Activated CD8-positive, alpha-beta T cell treated with anti-CD3 and anti-CD28 coated beads, Interleukin-2, amount 10 ng/mL, durations not matched to agents 7 days and 5 days (primary cell): ENCODE data around the gene EXOC6B. TPM values are rescaled to one million over a fixed set of nuclear protein-coding genes. Genes with fewer than 3 reads are reported as not detected.

Experiments
- ATAC-seq: fragments of 150-1000 bp; cut with Tn5 transposase; one replicate; pipeline ENCODE4 v1.10.0; 2021; ENCODE audit warnings: moderate library complexity
- CTCF ChIA-PET: fragments of 350-600 bp; sonication (Branson Sonifier 250); formaldehyde crosslinking; loops from one replicate; lab custom pipeline; 2021; ENCODE audit warnings: antibody characterized with exemption; lab: Charles Lee
- POLR2A ChIA-PET: fragments of 350-600 bp; sonication (Branson Sonifier 250); formaldehyde crosslinking; loops from one replicate; lab custom pipeline; 2021; ENCODE audit warnings: antibody characterized with exemption; lab: Charles Lee
- DNase-seq: peaks from one replicate; pipeline ENCODE4 v3.0.0-alpha.2; 2020
- H3K27ac Mint-ChIP-seq: one replicate; pipeline ENCODE4 v1.8.0; 2021; ENCODE audit warnings: mild to moderate bottlenecking, mixed read lengths
- H3K27me3 Mint-ChIP-seq: one replicate; pipeline ENCODE4 v1.8.0; 2021; ENCODE audit warnings: low read depth, mixed read lengths
- H3K36me3 Mint-ChIP-seq: one replicate; pipeline ENCODE4 v1.8.0; 2021; ENCODE audit warnings: low read depth, mixed read lengths
- H3K4me1 Mint-ChIP-seq: one replicate; pipeline ENCODE4 v1.8.0; 2021; ENCODE audit warnings: low read depth, mixed read lengths
- H3K4me3 Mint-ChIP-seq: one replicate; pipeline ENCODE4 v1.8.0; 2021; ENCODE audit warnings: mild to moderate bottlenecking, mixed read lengths
- H3K9me3 Mint-ChIP-seq: one replicate; pipeline ENCODE4 v1.8.0; 2022; ENCODE audit warnings: mixed read lengths; ENCODE audit not compliant: insufficient read depth
- total RNA-seq, 2 experiments: library from RNA; stranded (reverse); gene quantifications; one replicate each; pipeline ENCODE4 v1.2.3, GENCODE V29; 2021

EXOC6B gene
- total RNA-seq, 2 experiments from 2014 or later: 17.8 to 18.8 TPM

DNA sequence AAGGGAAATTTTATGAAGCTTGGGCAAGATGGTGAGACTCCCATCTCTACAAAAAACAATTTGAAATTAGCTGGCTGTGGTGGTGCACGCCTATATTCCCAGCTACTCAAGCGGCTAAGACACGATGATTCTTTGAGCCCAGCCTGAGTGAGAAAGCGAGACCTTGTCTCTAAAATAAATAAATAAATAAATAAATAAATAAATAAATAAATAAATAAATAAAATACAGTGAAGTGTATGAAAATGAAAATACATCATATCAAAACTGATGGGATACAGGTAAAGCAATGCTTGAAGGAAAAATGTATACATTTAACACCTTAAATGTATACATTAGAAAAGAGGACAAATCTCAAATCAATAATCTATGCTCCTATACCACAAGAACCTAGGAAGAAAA lies 15.7 kb downstream of the EXOC6B start:
- DNase-seq (no peak), ATAC-seq (no peak)
- Mint-ChIP-seq H3K27me3 (no peaks in the 10 kb centered on the region), H3K36me3 (peaks cover 19% of the 10 kb centered on the region), H3K9me3 (peaks cover 11% of the 10 kb centered on the region), H3K4me1 (peaks cover 6% of the 10 kb centered on the region), H3K27ac (no peak overlapping the region), H3K4me3 (no peak overlapping the region)
- POLR2A ChIA-PET: no interaction called here
- CTCF ChIA-PET: no interaction called here

DNA sequence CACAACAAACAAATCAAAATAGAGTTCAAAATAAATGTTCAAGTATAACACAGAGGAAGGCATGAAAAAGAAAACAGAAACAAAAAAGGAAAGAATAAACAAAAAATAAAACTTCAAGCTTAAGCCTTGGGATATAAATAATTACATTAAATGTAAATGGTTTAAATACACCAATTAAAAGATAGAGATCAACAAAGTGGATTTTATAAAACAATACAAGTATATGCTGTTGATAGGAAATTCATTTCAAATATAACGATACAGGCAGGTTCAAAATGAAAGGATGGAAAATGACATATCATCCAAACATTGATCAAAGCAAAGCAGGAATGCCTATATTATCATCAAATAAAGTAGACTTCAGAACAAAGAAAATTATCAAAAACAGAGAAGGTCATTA lies 16.7 kb downstream of the EXOC6B start:
- Mint-ChIP-seq H3K4me3 (no peak overlapping the region), H3K4me1 (peaks cover 6% of the 10 kb centered on the region), H3K27me3 (no peaks in the 10 kb centered on the region), H3K27ac (no peak overlapping the region), H3K36me3 (peaks cover 19% of the 10 kb centered on the region), H3K9me3 (peaks cover 11% of the 10 kb centered on the region)
- ChIA-PET POLR2A (no interaction called here), CTCF (no interaction called here)
- ATAC-seq: no peak
- DNase-seq: no peak

DNA sequence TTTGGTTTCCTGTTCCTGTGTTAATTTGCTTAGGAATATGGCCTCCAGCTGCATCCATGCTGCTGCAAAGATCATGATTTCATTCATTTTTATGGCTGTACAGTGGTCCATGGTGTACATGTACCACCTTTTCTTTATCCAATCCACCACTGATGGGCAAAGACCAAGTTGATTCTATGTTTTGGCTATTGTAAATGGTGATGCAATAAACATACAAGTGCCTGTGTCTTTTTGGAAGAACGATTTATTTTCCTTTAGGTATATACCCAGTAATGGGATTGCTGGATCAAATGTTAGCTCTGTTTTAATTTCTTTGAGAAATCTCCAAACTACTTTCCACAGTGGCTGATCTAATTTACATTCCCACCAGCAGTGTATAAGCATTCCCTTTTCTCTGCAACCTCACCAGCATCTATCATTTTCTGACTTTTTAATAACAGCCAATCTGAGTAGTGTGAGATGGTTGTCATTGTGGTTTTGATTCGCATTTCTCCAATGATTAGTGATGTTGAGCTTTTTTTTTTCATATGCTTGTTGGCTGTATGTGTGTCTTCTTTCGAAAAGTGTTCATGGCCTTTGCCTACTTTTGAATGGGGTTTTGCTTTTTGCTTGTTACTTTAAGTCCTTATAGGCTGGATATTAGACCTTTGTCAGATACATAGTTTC lies 19.4 kb downstream of the EXOC6B start:
- no peak overlapping the region for H3K27ac Mint-ChIP-seq
- CTCF ChIA-PET: no interaction called here

DNA sequence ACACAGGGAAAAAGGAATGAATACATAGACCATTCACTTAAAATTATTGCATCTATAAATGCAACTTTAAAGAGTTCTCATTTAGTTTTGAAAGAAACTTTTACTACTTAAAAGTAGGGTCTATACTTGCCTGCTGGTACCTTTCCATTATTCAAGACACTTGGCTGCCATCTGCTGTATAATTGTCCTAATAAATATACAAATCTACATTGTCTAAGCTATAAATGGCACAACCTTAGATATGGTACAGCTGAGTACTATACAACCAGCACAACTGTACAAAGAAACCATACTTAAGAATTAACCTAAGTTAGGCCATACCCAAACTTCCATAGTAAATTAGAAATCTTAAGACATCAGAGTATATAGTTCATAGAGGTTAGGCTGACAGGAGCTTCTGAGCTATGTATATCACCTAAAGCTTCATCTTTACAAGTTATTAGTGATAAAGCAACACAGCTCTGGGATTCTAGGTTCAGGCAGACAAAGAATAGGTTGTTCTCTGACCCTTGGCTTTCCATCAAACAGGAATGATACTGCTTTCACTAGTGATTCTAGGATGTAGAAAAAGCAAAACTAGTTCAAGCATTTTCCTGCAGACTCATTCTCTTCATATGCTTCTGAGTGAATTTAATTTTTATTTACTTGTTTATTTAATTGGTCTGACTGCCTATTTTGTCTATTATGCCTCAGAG lies 22.1 kb downstream of the EXOC6B start:
- Mint-ChIP-seq H3K4me1 (no peaks in the 10 kb centered on the region), H3K4me3 (no peak overlapping the region), H3K27me3 (no peaks in the 10 kb centered on the region), H3K27ac (no peak overlapping the region), H3K9me3 (peaks cover under 1% of the 10 kb centered on the region), H3K36me3 (peaks cover 9% of the 10 kb centered on the region)
- no peak for DNase-seq
- POLR2A ChIA-PET: no interaction called here
- ATAC-seq: no peak
- CTCF ChIA-PET: no interaction called here

More for the DNA sequence above, 19.4 kb downstream of the EXOC6B start:
- DNase-seq (no peak), ATAC-seq (no peak)
- POLR2A ChIA-PET: no interaction called here
- Mint-ChIP-seq H3K4me3 (no peak overlapping the region), H3K27me3 (no peaks in the 10 kb centered on the region), H3K9me3 (peaks cover 11% of the 10 kb centered on the region), H3K36me3 (peaks cover 19% of the 10 kb centered on the region), H3K4me1 (no peaks in the 10 kb centered on the region)

DNA sequence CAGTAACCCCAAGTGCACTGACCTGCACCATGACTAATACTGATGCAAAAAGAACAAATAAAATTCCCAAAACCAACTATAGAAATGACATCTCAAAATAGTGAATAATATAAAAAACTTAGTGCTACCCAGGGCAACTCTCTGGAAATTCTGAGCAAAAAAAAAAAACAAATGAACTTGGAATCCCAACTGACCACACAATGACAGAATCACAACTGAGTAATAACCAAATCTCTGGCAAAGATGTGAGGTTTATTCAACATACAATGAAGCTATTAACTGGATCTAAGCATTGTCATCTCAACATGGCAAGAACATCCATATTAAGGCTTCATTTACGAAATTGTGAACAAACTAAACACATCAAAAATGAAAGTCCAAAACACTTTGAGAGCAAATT lies 22.7 kb downstream of the EXOC6B start:
- Mint-ChIP-seq H3K27ac (no peak overlapping the region), H3K4me3 (no peak overlapping the region), H3K9me3 (no peaks in the 10 kb centered on the region), H3K4me1 (no peaks in the 10 kb centered on the region), H3K36me3 (peaks cover 8% of the 10 kb centered on the region), H3K27me3 (no peaks in the 10 kb centered on the region)
- DNase-seq: no peak
- POLR2A ChIA-PET: no interaction called here
- ATAC-seq: no peak
- CTCF ChIA-PET: no interaction called here

DNA sequence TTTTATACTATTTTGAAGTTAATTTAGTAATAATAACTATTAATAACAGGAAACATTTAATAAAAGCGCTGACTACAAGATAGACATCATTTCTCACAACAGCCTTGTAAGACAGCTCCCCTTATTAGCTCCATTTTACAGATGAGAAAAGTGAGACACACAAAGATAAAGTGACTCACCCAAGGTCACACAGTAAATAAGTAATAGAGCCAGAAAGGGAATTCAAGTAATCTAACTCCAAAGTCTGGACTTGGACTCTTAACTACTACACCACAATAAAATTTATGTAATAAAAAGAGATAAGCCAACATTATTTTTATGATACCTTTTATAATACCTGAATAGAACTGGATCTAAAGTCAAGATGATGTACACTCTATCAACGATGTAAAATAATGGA lies 25.3 kb downstream of the EXOC6B start:
- H3K27me3 Mint-ChIP-seq: no peaks in the 10 kb centered on the region
- no peak overlapping the region for H3K27ac Mint-ChIP-seq
- ChIA-PET POLR2A (no interaction called here), CTCF (no interaction called here)
- no peak overlapping the region for H3K4me3 Mint-ChIP-seq
- DNase-seq: no peak
- H3K36me3 Mint-ChIP-seq: no peaks in the 10 kb centered on the region
- H3K9me3 Mint-ChIP-seq: no peaks in the 10 kb centered on the region
- no peak for ATAC-seq
- no peaks in the 10 kb centered on the region for H3K4me1 Mint-ChIP-seq

DNA sequence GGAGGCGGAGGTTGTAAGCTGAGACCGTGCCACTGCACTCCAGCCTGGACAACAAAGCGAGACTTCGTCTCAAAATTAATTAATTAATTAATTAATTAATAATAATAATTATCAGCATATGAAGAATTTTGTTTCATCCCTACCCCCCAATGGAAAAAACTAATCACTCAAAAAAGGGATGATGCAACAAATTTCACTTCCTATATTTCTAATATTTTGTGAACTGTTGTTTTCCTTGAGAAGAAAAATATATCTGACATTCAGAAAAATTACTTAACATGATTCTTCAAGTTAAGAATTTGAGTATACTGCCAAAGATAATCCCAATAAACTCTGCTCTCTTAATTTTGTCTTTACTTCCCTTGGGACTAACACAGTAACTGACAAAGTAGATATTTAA lies 28.1 kb downstream of the EXOC6B start:
- Mint-ChIP-seq H3K4me3 (no peak overlapping the region), H3K27ac (no peak overlapping the region), H3K36me3 (no peaks in the 10 kb centered on the region), H3K9me3 (no peaks in the 10 kb centered on the region), H3K27me3 (no peaks in the 10 kb centered on the region), H3K4me1 (peaks cover 6% of the 10 kb centered on the region)
- DNase-seq (no peak), ATAC-seq (no peak)
- ChIA-PET POLR2A (no interaction called here), CTCF (no interaction called here)

DNA sequence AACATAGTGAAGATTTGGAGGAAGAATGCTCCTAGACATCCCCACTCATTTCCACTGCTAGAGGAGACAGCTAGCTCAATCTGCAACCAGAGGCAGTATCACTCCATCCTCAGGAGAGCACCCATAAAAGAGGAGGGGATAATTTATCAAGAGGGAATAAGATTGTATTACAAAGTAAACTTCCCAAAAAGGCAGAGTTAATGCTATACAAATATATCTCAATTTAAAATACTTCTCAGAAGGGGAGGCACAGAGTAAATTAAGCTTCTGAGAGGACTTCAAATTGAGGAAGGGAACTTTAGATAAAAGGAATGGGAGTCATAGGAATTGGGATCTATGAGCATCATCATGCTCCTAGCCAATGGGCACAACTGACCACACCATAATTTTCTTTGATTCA lies 29.1 kb downstream of the EXOC6B start:
- CTCF ChIA-PET: no interaction called here
- peaks cover 6% of the 10 kb centered on the region for H3K4me1 Mint-ChIP-seq

DNA sequence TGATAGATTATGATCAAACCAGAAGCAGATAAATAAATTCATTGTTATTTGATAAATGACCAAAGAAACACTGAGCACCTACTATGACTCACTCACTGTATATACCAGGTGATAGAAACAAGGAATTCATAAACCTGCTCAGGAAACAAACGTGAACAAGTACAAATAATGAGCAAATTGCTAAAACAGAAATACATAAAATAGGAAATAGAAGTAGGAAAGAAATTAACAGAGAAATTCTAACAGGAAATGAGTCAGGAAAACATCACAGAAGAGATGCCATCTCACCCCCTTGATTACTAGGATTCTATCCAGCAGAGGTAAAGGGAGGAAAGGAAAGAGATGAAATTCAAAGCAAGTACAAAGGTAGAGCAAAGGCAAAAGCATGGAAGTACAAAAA lies 31.3 kb downstream of the EXOC6B start:
- no peaks in the 10 kb centered on the region for H3K27me3 Mint-ChIP-seq

More for the DNA sequence above, 29.1 kb downstream of the EXOC6B start:
- Mint-ChIP-seq H3K27ac (no peak overlapping the region), H3K9me3 (no peaks in the 10 kb centered on the region), H3K36me3 (no peaks in the 10 kb centered on the region), H3K27me3 (no peaks in the 10 kb centered on the region), H3K4me3 (no peak overlapping the region)
- POLR2A ChIA-PET: no interaction called here
- DNase-seq (no peak), ATAC-seq (no peak)

DNA sequence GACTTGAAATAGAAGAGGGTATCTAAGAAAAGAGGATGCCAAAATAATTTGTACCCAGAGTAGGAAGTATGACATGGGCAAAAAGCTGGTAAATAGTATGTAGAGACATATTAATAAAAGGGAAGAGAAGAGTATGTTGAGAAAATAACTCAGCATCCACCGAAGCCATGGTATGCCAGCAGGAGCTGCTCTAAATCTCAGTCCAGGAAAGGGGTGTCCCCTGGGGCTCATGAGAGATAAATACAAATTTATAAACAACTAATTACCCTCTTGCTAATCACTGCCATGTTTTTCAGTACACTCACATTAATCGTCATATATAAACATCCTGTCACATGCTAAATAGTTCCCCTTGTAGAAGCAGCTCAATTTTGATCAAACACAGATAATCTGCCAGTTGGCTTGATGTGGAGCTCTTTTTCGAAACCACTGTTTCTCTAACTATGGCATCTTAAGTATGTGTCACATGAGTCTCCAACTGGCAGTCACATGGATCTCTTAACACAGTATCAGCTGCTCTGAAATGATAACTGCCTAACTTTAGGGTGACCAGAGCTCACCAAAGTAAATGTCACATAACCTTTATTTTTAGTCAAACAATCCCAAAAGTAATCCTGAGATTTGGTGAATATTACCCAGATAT lies 31.9 kb downstream of the EXOC6B start:
- Mint-ChIP-seq H3K4me1 (peaks cover 6% of the 10 kb centered on the region), H3K27me3 (no peaks in the 10 kb centered on the region), H3K27ac (no peak overlapping the region), H3K36me3 (no peaks in the 10 kb centered on the region), H3K9me3 (no peaks in the 10 kb centered on the region), H3K4me3 (no peak overlapping the region)
- ATAC-seq: no peak
- CTCF ChIA-PET: interaction anchor here (0.8 to 1.4 kb wide), 2 partner anchors 93 to 419 kb away, joined by 3 read pairs; partner anchors contain the start of gene SPR
- POLR2A ChIA-PET: no interaction called here
- no peak for DNase-seq

More for the DNA sequence above, 31.3 kb downstream of the EXOC6B start:
- Mint-ChIP-seq H3K4me3 (no peak overlapping the region), H3K27ac (no peak overlapping the region), H3K9me3 (no peaks in the 10 kb centered on the region), H3K4me1 (peaks cover 6% of the 10 kb centered on the region), H3K36me3 (no peaks in the 10 kb centered on the region)
- ChIA-PET POLR2A (no interaction called here), CTCF (interaction anchor here (1.4 kb wide), 1 partner anchor 93 kb away, joined by 3 read pairs; the partner anchor contains the start of gene SPR)
- no peak for ATAC-seq
- no peak for DNase-seq

DNA sequence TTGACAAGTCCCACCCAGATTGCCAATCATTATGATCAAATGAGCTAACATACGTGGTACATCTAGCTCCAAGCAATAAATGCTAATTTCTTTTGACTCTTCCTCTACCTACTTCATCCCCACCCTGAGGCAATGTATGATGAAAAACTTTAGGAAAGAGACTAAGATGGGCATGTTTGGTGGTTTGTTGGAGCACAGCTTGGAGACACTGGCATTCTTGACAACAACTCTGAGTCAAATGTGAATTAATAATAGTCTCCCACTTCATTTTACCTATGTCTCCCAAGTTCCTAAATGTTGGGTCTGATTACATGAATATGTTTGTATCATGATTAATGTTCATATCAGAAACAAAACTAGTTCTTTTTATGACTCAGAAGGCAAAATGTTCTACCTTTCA lies 36.6 kb downstream of the EXOC6B start:
- no peak for ATAC-seq
- ChIA-PET POLR2A (no interaction called here), CTCF (interaction anchor here (1.5 kb wide), 1 partner anchor 98 kb away, joined by 4 read pairs; the partner anchor contains the start of gene SPR)
- Mint-ChIP-seq H3K4me1 (no peaks in the 10 kb centered on the region), H3K9me3 (no peaks in the 10 kb centered on the region), H3K36me3 (no peaks in the 10 kb centered on the region), H3K4me3 (no peak overlapping the region), H3K27me3 (no peaks in the 10 kb centered on the region), H3K27ac (no peak overlapping the region)
- no peak for DNase-seq

DNA sequence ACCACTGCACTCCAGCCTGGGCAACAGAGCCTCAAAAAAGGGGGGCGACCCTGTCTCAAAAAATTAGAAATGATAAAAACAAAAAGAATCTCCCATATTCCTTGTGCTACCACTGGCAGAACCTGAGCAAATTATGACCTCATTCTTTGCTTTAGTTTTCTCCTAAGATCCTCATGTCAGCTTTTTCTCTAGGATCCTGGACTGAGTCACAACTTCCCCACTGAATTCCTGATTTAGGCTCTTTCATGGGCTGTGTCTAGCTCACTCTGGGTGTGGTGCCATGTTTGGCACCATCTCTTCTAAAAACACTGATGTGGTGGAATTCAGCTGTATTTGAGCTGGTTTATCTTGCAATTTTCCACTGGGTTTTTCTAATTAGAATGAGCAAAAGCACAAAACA lies 37.1 kb downstream of the EXOC6B start:
- ChIA-PET CTCF (interaction anchor here (1.5 kb wide), 1 partner anchor 99 kb away, joined by 4 read pairs; the partner anchor contains the start of gene SPR), POLR2A (no interaction called here)
- Mint-ChIP-seq H3K9me3 (no peaks in the 10 kb centered on the region), H3K27me3 (no peaks in the 10 kb centered on the region), H3K4me1 (no peaks in the 10 kb centered on the region), H3K27ac (no peak overlapping the region), H3K36me3 (no peaks in the 10 kb centered on the region), H3K4me3 (no peak overlapping the region)
- no peak for ATAC-seq
- DNase-seq: no peak
